Measurements from ENCODE around the gene ECHS1. TPM values are rescaled to one million over a fixed set of nuclear protein-coding genes. Genes with fewer than 3 reads are reported as not detected.
A peak's percentile ranks its signal among the peaks of the same experiment; 100 is the strongest.
"Not testable (repeated sequence)": the region's sequence is repeated elsewhere in the genome, so short reads cannot be mapped to it uniquely, and the experiment has no call there.

Gene ECHS1
- 10 to 100 TPM; 47.2 to 53.1 TPM for total RNA-seq

- peaks cover 10% of the 10 kb centered on the region for H3K4me1 Mint-ChIP-seq (ENCODE audit: low read depth)
- H3K27me3 Mint-ChIP-seq (ENCODE audit: low read depth) = no peaks in the 10 kb centered on the region
- ATAC-seq (replicated peaks in 1 of 2) (peak; percentile 99), DNase-seq (peak; percentile 97)
- peaks cover 2 to 3% of the 10 kb centered on the region in 2 donors for H3K36me3 Mint-ChIP-seq (ENCODE audit: insufficient read depth in 2 of 2)
- H3K27ac Mint-ChIP-seq = peak within 1 kb of the TSS; percentile 97
- H3K9me3 Mint-ChIP-seq = no peaks in the 10 kb centered on the region
- peak within 1 kb of the TSS; percentile 96 to 97 for H3K4me3 Mint-ChIP-seq
Measured at GRCh38 chr10:133373174-133374090, at the start of gene ECHS1. ECHS1 (minus strand) TSS chr10:133373354; CDS start chr10:133373333, 21 bp downstream.

DNA sequence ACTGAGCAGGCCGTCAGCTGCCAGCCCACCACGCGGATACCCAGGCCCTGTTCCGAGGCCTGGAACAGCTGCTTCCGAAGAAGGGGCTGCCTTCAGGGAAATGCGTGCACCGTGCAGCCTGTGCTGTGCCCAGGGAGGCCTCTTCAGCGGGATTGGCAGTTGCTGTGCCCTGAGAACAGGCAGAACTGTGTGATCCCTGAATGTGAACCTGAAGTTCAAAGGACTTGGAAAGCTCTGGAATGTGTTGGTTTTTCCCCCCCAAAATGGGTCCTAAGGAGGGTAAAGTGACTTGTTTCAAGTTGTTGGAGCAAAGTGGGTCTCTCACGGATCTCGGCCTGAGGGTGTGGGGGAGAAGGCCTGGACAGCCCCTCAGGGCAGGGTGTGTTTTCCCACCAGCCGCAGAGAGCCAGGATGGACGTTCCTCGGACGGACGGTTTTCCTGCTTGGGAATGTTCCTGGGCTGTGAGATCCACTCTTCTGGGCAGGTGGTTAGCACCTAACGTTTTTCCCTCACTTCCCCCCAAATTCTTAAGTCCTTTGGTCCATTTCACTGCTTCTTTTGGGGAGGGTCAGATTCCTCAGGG, 49.2 kb upstream of the ECHS1 start:
- DNase-seq = no peak

GRCh38 chr10:133421336-133422222, 48.4 kb upstream of the ECHS1 start:
- no peak for DNase-seq
- no peak overlapping the region for H3K4me3 Mint-ChIP-seq
- H3K4me1 Mint-ChIP-seq (ENCODE audit: low read depth) = no peaks in the 10 kb centered on the region
- ATAC-seq (replicated peaks in 1 of 2) = no peak
- H3K36me3 Mint-ChIP-seq (ENCODE audit: insufficient read depth in 2 of 2) = peaks cover 0 to 3% of the 10 kb centered on the region in 2 donors
- H3K9me3 Mint-ChIP-seq = no peaks in the 10 kb centered on the region
- no peak overlapping the region for H3K27ac Mint-ChIP-seq
- H3K27me3 Mint-ChIP-seq (ENCODE audit: low read depth) = no peaks in the 10 kb centered on the region

More for the DNA sequence above, 49.2 kb upstream of the ECHS1 start:
- ATAC-seq (replicated peaks in 1 of 2) = no peak
- Mint-ChIP-seq H3K4me1 (ENCODE audit: low read depth) (no peaks in the 10 kb centered on the region), H3K36me3 (ENCODE audit: insufficient read depth in 2 of 2) (peaks cover 0 to 3% of the 10 kb centered on the region in 2 donors), H3K27ac (no peak overlapping the region), H3K9me3 (no peaks in the 10 kb centered on the region), H3K4me3 (peak overlapping the region; percentile 17 to 56), H3K27me3 (ENCODE audit: low read depth) (no peaks in the 10 kb centered on the region)

GRCh38 chr10:133420579-133420978, 47.4 kb upstream of the ECHS1 start:
- DNase-seq = no peak
- Mint-ChIP-seq H3K9me3 (no peaks in the 10 kb centered on the region), H3K36me3 (ENCODE audit: insufficient read depth in 2 of 2) (peaks cover 4 to 7% of the 10 kb centered on the region in 2 donors), H3K4me1 (ENCODE audit: low read depth) (no peaks in the 10 kb centered on the region), H3K27me3 (ENCODE audit: low read depth) (no peaks in the 10 kb centered on the region), H3K27ac (no peak overlapping the region), H3K4me3 (no peak overlapping the region)
- ATAC-seq (replicated peaks in 1 of 2) = no peak

GRCh38 chr10:133420028-133420427, 46.9 kb upstream of the ECHS1 start:
- no peaks in the 10 kb centered on the region for H3K27me3 Mint-ChIP-seq (ENCODE audit: low read depth)
- no peak overlapping the region for H3K27ac Mint-ChIP-seq
- peaks cover 9 to 13% of the 10 kb centered on the region in 2 donors for H3K36me3 Mint-ChIP-seq (ENCODE audit: insufficient read depth in 2 of 2)
- ATAC-seq (replicated peaks in 1 of 2) = no peak
- DNase-seq = no peak
- no peaks in the 10 kb centered on the region for H3K4me1 Mint-ChIP-seq (ENCODE audit: low read depth)
- no peaks in the 10 kb centered on the region for H3K9me3 Mint-ChIP-seq
- no peak overlapping the region for H3K4me3 Mint-ChIP-seq

- no peaks in the 10 kb centered on the region for H3K27me3 Mint-ChIP-seq (ENCODE audit: low read depth)
- no peaks in the 10 kb centered on the region for H3K4me1 Mint-ChIP-seq (ENCODE audit: low read depth)
- no peaks in the 10 kb centered on the region for H3K9me3 Mint-ChIP-seq
- ATAC-seq (replicated peaks in 1 of 2) = no peak
- no peak for DNase-seq
- no peak overlapping the region for H3K27ac Mint-ChIP-seq
- peaks cover 9 to 19% of the 10 kb centered on the region in 2 donors for H3K36me3 Mint-ChIP-seq (ENCODE audit: insufficient read depth in 2 of 2)
- H3K4me3 Mint-ChIP-seq = no peak overlapping the region
Measured at GRCh38 chr10:133419211-133419950, 46.2 kb upstream of the ECHS1 start.

DNA sequence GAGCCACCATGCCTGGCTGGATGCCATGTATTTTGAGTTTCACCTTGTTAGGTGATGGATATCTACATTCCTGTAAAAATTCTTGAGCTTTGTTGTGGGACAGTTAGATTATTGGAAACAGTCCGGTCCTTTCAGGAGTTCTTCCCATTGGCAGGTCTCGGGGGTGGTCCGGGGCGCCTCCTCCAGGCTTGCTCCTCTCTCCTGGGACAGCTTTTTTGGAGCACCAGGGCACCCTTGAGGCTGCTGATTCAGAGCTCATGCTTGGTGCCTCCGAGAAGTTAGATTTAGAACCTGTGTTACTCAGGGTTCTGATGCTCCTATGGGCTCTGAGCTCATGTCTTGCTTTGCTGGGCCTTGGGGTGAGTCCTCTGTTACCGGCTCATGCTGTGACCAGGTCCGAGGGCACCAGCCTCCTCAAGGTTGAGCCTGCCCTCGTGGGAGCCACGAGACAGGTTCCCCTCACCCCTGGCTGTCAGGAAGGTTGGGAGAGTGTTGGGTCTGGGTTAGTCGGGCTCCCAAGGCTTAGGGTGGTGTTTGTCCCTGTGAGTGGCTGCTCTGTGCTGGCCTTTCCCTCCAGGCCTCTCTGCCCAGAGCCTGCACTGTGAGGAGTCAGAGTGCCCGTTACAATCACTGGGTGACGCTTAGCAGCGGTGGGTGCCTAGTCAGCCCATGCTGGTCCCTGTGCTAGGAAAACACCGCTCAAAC, 45.3 kb upstream of the ECHS1 start:
- no peaks in the 10 kb centered on the region for H3K4me1 Mint-ChIP-seq (ENCODE audit: low read depth)
- H3K27me3 Mint-ChIP-seq (ENCODE audit: low read depth) = no peaks in the 10 kb centered on the region
- no peaks in the 10 kb centered on the region for H3K9me3 Mint-ChIP-seq
- no peak overlapping the region for H3K27ac Mint-ChIP-seq
- no peak overlapping the region for H3K4me3 Mint-ChIP-seq
- DNase-seq = no peak
- peaks cover 10 to 23% of the 10 kb centered on the region in 2 donors for H3K36me3 Mint-ChIP-seq (ENCODE audit: insufficient read depth in 2 of 2)
- ATAC-seq (replicated peaks in 1 of 2) = no peak

- Mint-ChIP-seq H3K4me1 (ENCODE audit: low read depth) (no peaks in the 10 kb centered on the region), H3K4me3 (no peak overlapping the region), H3K36me3 (ENCODE audit: insufficient read depth in 2 of 2) (peaks cover 30 to 49% of the 10 kb centered on the region in 2 donors), H3K9me3 (peaks cover 7 to 11% of the 10 kb centered on the region in 2 donors), H3K27me3 (ENCODE audit: low read depth) (no peaks in the 10 kb centered on the region), H3K27ac (no peak overlapping the region)
- DNase-seq = no peak
- ATAC-seq (replicated peaks in 1 of 2) = no peak
Measured at GRCh38 chr10:133415752-133416151, 42.6 kb upstream of the ECHS1 start.

- H3K4me1 Mint-ChIP-seq (ENCODE audit: low read depth); ATAC-seq (replicated peaks in 1 of 2); H3K4me3 Mint-ChIP-seq; H3K27ac Mint-ChIP-seq; H3K27me3 Mint-ChIP-seq (ENCODE audit: low read depth); DNase-seq: not testable (repeated sequence)
- peaks cover 7 to 13% of the 10 kb centered on the region in 2 donors for H3K9me3 Mint-ChIP-seq
- H3K36me3 Mint-ChIP-seq (ENCODE audit: insufficient read depth in 2 of 2) = peaks cover 37 to 58% of the 10 kb centered on the region in 2 donors
Measured at GRCh38 chr10:133414401-133414800, 41.2 kb upstream of the ECHS1 start.

GRCh38 chr10:133412381-133412711, 39.2 kb upstream of the ECHS1 start:
- no peak overlapping the region for H3K4me3 Mint-ChIP-seq
- ATAC-seq (replicated peaks in 1 of 2) = no peak
- H3K27ac Mint-ChIP-seq = no peak overlapping the region
- peaks cover 9 to 13% of the 10 kb centered on the region in 2 donors for H3K9me3 Mint-ChIP-seq
- peaks cover 48 to 75% of the 10 kb centered on the region in 2 donors for H3K36me3 Mint-ChIP-seq (ENCODE audit: insufficient read depth in 2 of 2)
- H3K27me3 Mint-ChIP-seq (ENCODE audit: low read depth) = no peaks in the 10 kb centered on the region
- peaks cover 16% of the 10 kb centered on the region for H3K4me1 Mint-ChIP-seq (ENCODE audit: low read depth)
- no peak for DNase-seq

GRCh38 chr10:133411523-133412380, 38.6 kb upstream of the ECHS1 start:
- Mint-ChIP-seq H3K27me3 (ENCODE audit: low read depth) (no peaks in the 10 kb centered on the region), H3K36me3 (ENCODE audit: insufficient read depth in 2 of 2) (peaks cover 50 to 81% of the 10 kb centered on the region in 2 donors), H3K4me3 (no peak overlapping the region), H3K4me1 (ENCODE audit: low read depth) (peaks cover 16% of the 10 kb centered on the region), H3K9me3 (peaks cover 9 to 13% of the 10 kb centered on the region in 2 donors), H3K27ac (no peak overlapping the region)
- DNase-seq (no peak), ATAC-seq (replicated peaks in 1 of 2) (no peak)
